Fibroblast of skin of scalp (primary cell): Measurements from ENCODE around the gene MUC6.
A peak's percentile ranks its signal among the peaks of the same experiment; 100 is the strongest.

Experiments
- DNase-seq: peaks from one replicate; pipeline ENCODE4 v3.0.0-alpha.2; 2013

Gene MUC6

DNA sequence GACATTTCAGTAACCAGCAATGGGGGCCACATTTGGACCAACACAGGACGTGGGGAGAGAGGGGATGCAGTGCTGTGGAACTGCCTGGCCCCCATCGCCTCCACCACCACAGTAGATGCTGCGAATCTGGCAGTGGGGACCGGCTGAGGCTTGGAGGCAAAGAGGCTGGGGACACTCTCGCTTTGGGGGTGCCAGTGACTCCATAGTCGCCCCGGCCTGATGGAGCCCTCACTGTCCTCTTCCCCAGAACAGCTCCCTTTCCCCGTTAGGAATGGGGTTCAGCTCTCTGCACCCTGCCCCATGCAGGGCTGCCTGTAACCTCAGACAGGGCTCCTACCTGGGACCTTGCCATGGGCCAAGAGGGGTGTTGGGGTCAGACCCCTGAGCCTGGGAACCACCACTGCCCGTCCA is 36.3 kb upstream of the MUC6 start:
- DNase-seq = no peak

DNA sequence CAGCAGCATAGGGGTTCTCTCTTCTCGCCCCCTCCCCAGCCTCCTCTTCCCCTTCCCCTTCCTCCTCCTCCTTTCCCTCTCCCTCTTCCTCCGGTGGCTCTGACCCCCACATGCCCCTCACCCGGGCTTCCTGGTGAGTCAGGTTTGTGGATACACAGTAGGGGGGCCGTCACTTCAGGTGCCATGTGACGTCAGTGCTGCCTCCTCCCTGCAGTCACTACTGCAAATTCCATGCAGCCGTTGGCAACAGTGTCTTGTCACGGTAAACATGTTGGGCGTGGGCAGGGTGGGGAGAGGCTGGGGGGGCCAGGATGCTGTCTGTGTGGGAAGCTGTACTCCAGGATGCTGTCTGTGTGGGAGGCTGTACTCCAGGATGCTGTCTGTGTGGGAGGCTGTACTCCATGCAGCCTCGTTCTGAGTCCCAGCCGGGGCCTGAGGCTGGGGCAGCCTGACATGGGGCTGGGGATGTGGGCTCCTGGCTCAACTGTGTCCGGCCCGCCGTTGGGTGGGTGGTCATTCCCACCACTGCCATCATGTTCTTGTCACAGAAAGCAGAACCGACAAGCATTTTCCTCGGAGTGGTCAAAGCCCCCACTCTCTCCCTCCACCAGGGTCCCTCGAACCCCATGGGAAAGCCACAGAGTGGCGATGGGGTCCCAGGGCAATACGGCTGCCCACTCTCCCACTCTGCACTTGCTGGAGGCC is 35.8 kb upstream of the MUC6 start:
- DNase-seq = peak; percentile 11

- no peak for DNase-seq
These were observed 35.1 kb upstream of the MUC6 start for GRCh38 chr11:1071571-1072115.

DNA sequence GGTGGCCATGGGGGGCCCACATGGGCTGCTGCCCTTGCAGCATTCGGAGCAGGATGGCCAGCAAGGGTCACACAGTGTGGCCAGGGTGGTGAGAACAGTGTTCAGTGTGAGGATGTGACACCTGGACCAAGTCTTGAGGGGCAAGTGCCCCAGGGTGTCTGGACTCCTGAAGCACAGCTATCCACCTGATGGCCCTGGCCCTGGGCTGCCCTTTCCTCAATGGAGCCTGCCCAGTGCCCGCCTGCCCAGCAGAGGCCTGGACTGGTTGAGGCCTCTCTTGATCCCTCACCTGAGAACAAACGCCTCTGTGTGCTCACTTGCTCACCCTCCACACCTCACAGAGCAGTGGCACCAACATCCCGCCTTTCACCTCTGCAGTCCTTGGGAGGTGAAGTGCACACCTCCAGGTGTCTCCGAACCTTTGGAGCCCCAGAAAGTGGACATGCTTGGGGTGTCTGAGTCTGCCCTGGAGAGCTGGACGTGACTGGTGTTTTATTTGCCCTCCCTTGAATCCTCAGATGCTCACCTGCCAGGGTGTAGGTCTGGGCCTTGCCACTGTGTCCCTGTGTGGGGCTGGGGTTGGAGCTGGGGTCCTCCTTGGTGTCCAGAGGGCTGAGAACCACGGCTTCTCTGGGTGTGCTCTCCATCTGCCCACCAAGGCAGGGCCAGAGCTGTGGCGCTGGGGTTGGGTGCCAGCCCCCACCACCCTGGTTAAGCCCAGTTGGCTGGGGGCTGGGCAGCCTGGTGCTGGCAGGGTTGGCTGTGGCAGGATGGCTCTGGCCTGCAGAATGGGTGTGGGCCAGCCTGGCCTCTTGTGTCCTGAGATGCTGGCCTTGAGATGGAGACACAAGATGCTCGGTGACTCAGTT is 34.3 kb upstream of the MUC6 start:
- no peak for DNase-seq

DNA sequence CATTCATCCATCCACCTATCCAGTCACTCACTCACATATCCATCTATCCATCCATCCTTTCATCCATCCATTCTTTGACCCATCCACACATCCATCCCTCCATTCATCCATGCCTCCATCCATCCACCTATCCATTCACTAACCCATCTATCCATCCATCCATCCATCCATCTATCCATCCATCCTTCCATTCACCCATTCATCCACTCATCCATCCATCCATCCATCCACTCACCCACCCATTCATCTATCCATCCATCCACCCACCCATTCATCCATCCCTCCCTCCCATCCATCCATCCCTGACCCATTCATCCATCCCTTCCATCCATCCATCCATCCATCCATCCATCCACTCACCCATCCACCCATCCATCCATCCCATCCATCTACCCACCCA is 33.2 kb upstream of the MUC6 start:
- DNase-seq = no peak

DNA sequence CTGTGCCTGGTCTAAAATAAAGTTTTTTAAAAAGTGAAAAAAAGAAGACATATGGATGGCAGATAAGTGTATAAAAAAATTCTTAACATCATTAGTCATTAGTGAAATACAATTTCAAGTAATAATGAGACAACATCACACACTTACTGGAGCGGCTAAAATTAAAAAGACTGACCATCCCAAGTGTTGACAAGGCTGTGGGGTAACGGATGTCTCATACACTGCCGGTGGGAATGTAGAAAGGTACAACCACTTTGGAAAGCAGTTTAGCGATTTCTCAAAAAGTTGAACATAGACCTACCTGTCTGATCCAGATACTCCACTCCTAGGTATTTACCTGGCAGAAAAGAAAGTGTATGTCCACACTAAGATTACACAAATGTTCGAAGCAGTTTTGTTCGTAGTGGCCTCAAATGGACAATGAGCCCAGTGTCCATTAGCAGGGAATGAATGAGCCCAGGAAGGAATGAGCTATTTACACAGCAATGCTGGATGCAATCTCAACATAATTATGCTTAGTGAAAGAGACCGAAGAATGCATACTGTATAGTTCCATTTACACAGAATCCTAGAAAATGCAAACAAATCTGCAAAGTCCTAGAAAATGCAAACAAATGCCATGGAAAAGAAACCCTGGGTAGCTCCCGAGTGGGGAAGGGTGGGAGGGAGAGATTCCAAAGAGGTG is 31.4 kb upstream of the MUC6 start:
- DNase-seq = no peak

- DNase-seq = no peak
These were observed 27.6 kb upstream of the MUC6 start for GRCh38 chr11:1064167-1064566.

GRCh38 chr11:1062075-1062820 is 25.7 kb upstream of the MUC6 start:
- no peak for DNase-seq

DNA sequence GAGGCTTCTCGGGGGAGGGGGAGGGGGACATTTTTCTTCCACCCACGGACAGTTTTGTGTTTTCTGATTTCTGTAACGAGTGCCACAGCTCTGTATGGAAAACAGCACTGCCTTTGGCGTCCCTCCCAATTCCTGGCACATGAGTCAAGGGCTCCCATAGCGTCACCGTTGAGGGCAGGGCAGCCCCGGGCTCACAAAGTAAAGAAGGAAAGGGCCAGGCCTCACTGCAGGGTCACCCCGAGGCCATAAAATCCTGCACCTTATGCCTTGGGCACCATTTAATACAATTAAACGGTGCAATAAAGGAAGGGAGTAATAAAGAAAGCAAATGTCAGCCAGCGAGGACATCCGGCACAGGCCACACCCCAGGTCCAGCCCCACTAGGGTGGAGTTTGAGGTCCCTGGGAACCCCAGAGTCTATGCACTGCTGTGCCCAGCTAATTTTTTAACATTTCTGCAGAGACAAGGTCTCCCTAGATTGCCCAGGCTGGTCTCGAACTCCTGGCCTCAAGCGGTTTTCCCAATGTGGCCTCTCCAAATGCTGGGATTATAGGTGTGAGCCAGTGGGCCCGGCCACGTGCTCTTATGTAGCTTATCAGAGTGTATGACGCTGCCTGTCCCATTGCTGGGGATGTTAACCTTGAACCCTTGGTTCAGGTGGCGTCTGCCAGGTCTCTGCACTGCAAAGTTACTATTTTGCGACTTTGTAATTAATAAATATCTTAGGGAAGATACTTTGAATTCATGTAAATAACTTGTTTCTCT is 24.5 kb upstream of the MUC6 start:
- DNase-seq = peak; percentile 80

DNA sequence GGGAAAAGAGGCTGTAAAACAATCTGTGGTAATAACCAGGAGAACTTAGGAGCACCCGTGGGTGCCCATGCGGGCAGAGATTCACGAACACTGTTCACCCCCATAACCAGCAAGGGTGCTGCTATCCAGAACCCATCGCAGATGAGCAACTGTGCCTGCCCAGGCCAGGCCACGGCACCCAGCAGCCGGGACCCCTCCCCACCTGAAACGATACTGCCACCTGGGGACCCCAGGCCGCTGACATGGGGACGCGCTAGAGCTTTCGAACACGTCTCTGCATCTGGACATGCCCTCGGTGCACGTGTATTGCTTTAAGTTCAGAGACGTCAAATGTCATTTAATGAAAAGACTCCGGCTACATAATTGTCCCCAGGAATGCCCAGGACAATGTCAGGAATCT is 23.9 kb upstream of the MUC6 start:
- no peak for DNase-seq

DNA sequence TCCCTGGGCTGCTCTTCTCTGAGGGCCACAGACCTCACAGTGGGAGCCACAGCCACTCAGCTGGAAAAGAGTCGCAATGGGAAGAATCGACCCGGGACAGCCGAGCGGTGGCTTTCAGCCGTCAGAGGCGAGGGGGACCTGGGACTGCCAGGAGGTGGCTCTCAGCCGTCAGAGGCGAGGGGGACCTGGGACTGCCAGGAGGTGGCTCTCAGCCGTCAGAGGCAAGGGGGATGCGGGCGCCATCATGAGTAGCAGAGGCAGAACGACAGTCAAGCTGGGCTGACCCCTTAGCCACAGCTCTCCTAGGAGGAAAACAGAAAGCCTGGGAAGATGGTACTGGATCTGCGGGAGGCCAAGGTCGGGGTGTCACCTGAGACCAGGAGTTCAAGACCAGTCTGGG is 23.2 kb upstream of the MUC6 start:
- DNase-seq = no peak

- DNase-seq = no peak
These were observed 21.3 kb upstream of the MUC6 start for GRCh38 chr11:1057806-1058205.

DNA sequence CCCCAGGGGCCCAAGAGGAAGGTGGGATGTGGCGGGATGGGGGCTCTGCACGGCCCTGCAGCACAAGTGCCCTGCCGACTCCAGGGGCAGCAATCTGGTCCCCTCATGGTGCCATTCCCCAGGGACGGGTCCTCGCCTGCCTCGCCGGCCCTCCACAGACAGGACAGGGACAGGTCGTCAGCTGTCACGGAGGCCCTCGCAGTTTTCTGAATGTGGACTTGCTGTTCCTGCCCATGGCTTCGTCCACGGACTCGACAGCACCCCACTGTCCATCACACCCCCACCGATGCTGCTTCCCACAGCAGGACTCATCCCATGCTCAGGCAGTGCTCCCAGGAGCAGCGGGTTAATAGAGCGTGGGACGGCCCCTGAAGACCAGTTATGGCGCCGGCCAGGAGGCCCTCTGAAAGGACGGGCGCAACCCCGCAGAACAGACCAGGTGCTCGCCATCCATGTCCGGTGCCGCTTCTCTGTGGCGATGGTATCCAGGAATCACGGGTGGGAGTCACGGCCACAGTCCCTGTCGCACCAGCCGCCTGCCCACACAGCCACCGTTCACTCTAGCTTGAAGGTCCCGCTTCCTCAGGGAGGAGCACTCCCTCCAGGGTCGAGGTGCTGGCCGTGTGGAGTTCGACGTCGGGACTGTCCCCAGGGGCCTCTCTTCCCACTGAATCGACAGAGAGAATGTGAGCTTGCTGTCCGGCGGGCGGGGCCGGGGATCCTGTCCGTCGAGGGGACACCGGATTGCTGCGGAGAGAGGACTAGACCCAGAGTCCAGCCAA is 19.7 kb upstream of the MUC6 start:
- no peak for DNase-seq

- no peak for DNase-seq
These were observed 18.7 kb upstream of the MUC6 start for GRCh38 chr11:1055109-1055703.

DNA sequence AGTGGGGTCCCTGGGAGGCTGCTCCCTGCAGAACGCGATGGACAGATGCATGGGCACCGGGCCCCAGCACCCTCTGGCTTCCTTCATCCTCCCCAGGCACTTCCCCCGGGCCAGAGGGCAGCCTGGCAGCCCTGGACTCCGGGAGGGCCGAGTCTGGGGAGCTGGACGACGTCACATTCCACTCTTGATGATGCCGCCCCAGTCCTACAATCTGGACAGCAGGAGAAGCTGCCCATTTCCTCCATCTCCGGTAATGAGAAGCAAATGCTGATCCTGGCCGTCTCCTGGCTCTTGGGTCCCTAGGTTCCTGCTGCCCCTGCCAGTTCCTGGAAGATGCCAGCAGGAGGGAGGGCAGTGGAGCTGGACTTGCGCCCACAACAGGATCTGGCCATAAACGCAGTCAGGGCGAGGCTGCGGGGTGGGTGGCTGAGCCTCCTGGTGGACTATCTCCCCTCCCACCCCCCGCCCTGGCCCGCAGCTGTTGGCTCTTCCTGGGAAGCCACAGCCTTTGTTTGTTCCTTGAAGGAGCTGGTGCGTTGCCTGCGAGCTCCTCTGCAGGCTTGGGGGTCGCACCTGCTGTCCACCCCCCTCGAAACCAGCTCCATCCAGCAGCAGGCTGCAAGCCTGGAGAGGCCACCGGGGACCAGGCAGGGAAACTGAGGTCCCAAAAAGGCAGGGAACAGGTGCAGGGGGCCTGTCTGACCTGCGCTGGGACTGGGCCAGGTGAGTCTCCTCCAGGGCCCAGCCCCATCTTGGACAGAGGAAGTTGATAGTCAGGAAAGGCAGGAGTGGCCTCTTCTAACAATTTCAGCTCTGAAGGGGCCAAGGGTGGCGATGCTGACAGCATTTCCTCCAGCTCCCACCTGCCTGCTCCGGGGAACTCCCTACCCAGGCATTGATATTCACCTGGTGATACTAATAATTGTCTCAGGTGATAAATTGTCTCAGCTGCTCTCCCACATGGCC is 17.9 kb upstream of the MUC6 start:
- DNase-seq = no peak

- DNase-seq = no peak
These were observed 16.8 kb upstream of the MUC6 start for GRCh38 chr11:1053121-1053901.

GRCh38 chr11:1052133-1053011 is 15.9 kb upstream of the MUC6 start:
- no peak for DNase-seq
